ENCODE measurements around the gene FGR.

DNA sequence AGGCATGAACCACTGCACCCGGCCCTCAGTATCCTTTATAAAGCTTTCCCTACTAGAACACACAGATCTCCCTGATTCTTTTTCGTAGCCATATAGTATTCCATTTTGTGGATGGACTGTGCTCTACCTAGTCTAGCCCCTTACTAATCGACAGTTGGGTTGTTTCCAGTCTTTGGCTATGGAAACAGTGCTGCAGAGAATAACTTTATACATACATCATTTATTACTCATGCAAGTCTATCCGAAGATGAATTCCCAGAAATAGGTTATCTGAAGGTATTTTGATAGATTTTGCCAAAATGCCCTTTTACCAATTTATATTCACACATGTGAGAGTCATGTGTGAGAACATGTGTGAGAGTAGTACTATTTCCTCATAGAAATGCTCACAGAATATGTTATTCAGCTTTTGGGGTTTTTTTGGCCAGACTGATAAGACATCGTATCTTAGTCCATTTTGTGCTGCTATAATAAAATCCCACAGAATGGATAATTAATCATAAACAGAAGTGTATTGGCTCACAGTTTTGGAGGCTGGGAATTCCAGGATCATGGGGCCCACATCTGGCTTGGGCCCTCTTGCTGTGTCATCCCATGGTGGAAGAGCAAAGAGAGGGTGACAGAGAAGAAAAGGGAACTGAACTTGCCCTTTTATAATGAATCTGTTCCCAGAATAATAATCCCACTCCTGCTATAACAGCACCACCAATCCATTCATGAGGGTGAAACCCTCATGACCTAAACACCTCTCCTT lies 17.3 kb upstream of the FGR start:
- TF ChIP-seq, protein P1, sequence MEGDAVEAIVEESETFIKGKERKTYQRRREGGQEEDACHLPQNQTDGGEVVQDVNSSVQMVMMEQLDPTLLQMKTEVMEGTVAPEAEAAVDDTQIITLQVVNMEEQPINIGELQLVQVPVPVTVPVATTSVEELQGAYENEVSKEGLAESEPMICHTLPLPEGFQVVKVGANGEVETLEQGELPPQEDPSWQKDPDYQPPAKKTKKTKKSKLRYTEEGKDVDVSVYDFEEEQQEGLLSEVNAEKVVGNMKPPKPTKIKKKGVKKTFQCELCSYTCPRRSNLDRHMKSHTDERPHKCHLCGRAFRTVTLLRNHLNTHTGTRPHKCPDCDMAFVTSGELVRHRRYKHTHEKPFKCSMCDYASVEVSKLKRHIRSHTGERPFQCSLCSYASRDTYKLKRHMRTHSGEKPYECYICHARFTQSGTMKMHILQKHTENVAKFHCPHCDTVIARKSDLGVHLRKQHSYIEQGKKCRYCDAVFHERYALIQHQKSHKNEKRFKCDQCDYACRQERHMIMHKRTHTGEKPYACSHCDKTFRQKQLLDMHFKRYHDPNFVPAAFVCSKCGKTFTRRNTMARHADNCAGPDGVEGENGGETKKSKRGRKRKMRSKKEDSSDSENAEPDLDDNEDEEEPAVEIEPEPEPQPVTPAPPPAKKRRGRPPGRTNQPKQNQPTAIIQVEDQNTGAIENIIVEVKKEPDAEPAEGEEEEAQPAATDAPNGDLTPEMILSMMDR (IDR thresholded peaks at IDR 0.05), result no peak
- no peak for TF ChIP-seq POLR2AphosphoS5 (IDR thresholded peaks at IDR 0.05)
- TF ChIP-seq POLR2A (IDR thresholded peaks at IDR 0.05), result no peak
